GM12892 (cell line): ENCODE data around the gene GPR31.

Experiments
- POLR2A ChIP-seq: IDR thresholded peaks from 2 replicates; pipeline ENCODE4 v1.6.1; 2011; ENCODE audit warnings: low read depth, low read length, control low read depth
- POLR2AphosphoS5 ChIP-seq: IDR thresholded peaks from 2 replicates; pipeline ENCODE4 v1.6.1; 2011; ENCODE audit warnings: low read depth, low read length, control low read depth

DNA sequence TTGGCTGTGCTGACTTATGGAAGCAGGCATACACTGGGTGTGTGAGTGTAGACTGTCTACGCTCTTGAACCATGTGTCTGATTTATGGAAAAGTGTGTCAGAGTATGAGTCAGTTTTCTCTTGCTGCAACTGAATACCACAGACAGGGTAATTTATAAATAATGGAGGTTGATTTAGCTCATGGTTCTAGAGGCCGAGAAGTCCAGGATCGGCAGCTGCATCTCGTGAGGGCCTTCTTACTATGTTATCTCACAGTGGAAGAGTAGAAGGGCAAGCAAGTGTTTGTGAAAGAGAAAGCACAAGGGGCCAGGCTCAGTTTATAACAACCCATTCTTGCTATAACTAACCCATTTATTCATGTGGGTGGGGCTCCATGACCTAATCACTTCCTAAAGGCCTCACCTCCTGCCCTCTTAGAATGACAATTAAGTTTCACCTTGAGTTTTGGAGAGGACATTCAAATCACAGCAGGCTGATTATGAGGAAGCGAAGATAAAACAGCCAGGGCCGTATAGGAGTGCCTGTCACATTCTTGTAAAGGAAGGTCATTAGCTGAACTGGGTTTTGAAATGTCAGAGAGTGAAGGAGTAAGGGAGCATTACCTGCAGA lies 6.7 kb downstream of the GPR31 start:
- TF ChIP-seq POLR2AphosphoS5 (no peak), POLR2A (no peak; the same call in 1 of the 2 replicates)
